Nephron (organoid): Measurements from ENCODE around the gene CEP290.

Source experiments
- H3K27ac Mint-ChIP-seq, 3 experiments: 2 replicates each; pipeline ENCODE4 v1.8.0; 2020; ENCODE audit warnings: mixed read lengths in 3 of 3, mild to moderate bottlenecking in 2 of 3, moderate library complexity in 1 of 3
- H3K27me3 Mint-ChIP-seq: 2 replicates; pipeline ENCODE4 v1.8.0; 2021; ENCODE audit warnings: low read depth, mild to moderate bottlenecking, moderate library complexity, mixed read lengths
- H3K36me3 Mint-ChIP-seq: 2 replicates; pipeline ENCODE4 v1.8.0; 2020; ENCODE audit warnings: low read depth, mixed read lengths
- H3K4me1 Mint-ChIP-seq: 2 replicates; pipeline ENCODE4 v1.8.0; 2020; ENCODE audit warnings: mixed read lengths
- H3K4me3 Mint-ChIP-seq, 3 experiments: 2 replicates each; pipeline ENCODE4 v1.8.0; 2020; ENCODE audit warnings: mild to moderate bottlenecking in 3 of 3, mixed read lengths in 3 of 3, moderate library complexity in 2 of 3
- H3K9me3 Mint-ChIP-seq: 2 replicates; pipeline ENCODE4 v1.8.0; 2020; ENCODE audit warnings: mixed read lengths
- TF ChIP-seq, protein P1 (sequence below), 3 experiments: fragments of 200-600 bp; sonication (generic); IDR thresholded peaks; one replicate each; pipeline ENCODE4 v1.5.0; 2021; ENCODE audit warnings: antibody characterized with exemption in 3 of 3; ENCODE audit not compliant: unreplicated experiment in 3 of 3

The CEP290 gene

DNA sequence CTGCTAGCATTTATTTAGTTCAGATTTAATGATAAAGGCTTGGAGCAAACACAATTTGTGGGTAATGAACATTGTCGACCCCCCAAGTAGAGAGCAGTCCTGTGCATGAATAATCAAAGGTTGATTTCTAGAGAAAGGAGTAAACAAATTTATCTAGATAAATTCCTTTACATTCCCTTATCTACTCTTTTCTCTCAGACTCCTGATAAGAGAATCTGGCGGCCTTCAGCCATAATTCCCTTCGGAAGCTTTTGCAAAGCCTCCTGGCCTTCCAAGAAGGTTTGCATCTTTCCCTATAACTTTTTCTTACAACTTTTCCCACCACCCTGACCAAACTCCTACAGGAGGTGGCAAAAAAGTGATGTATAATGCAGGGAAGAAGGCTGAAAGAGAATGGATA is 42.3 kb upstream of the CEP290 start:
- peaks cover 74% of the 10 kb centered on the region for H3K36me3 Mint-ChIP-seq
- H3K9me3 Mint-ChIP-seq = peaks cover 4% of the 10 kb centered on the region
- TF ChIP-seq, protein P1, sequence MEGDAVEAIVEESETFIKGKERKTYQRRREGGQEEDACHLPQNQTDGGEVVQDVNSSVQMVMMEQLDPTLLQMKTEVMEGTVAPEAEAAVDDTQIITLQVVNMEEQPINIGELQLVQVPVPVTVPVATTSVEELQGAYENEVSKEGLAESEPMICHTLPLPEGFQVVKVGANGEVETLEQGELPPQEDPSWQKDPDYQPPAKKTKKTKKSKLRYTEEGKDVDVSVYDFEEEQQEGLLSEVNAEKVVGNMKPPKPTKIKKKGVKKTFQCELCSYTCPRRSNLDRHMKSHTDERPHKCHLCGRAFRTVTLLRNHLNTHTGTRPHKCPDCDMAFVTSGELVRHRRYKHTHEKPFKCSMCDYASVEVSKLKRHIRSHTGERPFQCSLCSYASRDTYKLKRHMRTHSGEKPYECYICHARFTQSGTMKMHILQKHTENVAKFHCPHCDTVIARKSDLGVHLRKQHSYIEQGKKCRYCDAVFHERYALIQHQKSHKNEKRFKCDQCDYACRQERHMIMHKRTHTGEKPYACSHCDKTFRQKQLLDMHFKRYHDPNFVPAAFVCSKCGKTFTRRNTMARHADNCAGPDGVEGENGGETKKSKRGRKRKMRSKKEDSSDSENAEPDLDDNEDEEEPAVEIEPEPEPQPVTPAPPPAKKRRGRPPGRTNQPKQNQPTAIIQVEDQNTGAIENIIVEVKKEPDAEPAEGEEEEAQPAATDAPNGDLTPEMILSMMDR (IDR thresholded peaks at IDR 0.05; ENCODE audit: unreplicated experiment in 3 of 3) = no peak
- no peak overlapping the region for H3K4me3 Mint-ChIP-seq
- H3K27ac Mint-ChIP-seq = no peak overlapping the region
- no peaks in the 10 kb centered on the region for H3K27me3 Mint-ChIP-seq
- H3K4me1 Mint-ChIP-seq = no peaks in the 10 kb centered on the region

DNA sequence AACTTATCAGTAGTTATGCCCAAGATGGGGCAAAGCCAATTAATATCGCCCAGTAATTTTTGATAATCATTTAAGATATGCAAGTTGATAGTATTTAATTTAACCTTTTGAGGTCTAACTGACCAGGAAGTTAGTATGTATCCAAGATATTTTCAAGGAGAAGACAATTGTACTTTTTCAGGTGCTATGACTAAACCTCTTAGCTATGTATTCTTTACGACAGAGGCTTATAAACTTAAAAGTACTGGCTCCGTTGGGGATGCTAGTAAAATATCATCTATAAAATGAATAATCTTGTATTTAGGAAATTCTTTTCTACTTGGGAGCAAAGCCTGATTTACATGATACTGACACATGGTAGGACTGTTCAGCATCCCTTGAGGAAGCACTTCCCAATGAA is 40.5 kb upstream of the CEP290 start:
- Mint-ChIP-seq H3K9me3 (peaks cover 4% of the 10 kb centered on the region), H3K4me3 (no peak overlapping the region), H3K36me3 (peaks cover 89% of the 10 kb centered on the region), H3K4me1 (no peaks in the 10 kb centered on the region), H3K27ac (no peak overlapping the region), H3K27me3 (no peaks in the 10 kb centered on the region)
- TF ChIP-seq, protein P1 (IDR thresholded peaks at IDR 0.05; ENCODE audit: unreplicated experiment in 3 of 3) = no peak

DNA sequence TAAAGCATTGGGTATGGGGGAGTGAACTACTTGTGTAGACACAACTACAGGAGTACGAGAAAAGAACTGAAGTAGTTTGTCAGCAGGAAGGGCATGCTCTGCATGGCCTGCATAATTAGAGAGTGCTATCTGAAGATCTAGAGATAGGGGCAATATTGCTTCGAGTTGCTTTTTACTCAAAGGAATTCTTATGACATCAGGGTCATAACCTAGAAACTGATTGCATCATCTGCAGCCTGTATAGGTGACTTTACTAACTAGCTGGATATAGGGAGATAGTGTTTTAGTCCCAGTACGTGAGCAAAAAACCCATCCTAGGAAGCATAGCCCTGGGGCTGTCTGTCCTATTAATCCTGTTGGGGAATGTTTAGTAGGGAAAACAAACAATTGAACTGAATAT is 40.0 kb upstream of the CEP290 start:
- no peak overlapping the region for H3K27ac Mint-ChIP-seq
- TF ChIP-seq, protein P1 (IDR thresholded peaks at IDR 0.05; ENCODE audit: unreplicated experiment in 3 of 3) = no peak
- H3K9me3 Mint-ChIP-seq = peaks cover 4% of the 10 kb centered on the region
- H3K4me3 Mint-ChIP-seq = no peak overlapping the region
- H3K4me1 Mint-ChIP-seq = no peaks in the 10 kb centered on the region
- H3K27me3 Mint-ChIP-seq = no peaks in the 10 kb centered on the region
- H3K36me3 Mint-ChIP-seq = peaks cover 92% of the 10 kb centered on the region

DNA sequence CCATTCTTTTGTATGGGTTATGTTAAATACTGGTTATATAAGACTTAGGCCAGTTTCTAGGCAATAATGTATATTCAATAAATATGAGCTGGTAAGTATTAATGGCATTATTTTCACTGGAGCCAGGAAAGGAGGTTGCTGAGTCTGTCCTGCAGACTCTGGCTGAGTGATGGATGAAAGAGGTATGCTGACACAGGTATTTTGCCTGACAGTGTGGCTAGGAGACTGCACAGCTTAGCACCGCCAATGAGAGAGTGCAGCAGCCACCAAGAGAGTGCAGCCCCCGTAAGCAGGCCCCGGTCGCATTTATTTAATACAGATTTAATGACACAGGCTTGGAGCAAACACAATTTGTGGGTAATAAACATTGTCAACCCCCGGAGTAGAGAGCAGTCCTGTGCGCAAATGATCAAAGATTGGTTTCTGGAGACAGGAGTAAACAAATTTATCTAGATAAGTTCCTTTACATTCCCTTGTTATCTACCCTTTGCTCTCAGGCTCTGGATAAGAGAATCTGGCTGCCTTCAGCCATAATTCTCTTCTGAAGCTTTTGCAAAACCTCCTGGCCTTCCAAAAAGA is 37.6 kb upstream of the CEP290 start:
- Mint-ChIP-seq H3K27ac (no peak overlapping the region), H3K9me3 (no peaks in the 10 kb centered on the region), H3K27me3 (no peaks in the 10 kb centered on the region), H3K36me3 (peaks cover 81% of the 10 kb centered on the region), H3K4me3 (no peak overlapping the region), H3K4me1 (no peaks in the 10 kb centered on the region)
- TF ChIP-seq, protein P1 (IDR thresholded peaks at IDR 0.05; ENCODE audit: unreplicated experiment in 3 of 3) = no peak

DNA sequence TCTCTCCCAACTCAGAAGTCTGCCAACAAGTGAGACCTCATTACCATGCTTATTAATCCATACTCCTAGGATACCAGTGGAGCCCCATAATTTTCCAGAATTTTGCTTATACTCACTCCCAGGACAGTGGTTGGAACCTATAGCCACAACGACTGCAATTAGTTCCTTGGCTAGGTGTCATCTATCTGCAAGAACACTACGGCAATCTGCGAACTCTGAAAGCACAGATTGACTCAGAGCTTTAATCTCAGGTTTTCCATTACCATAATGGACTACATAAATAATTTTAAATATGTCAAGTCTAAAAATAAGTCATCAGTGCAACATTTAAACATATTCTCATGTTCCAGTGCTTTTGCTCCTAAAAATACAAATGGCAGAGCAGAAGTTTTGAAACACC is 33.7 kb upstream of the CEP290 start:
- Mint-ChIP-seq H3K27ac (no peak overlapping the region), H3K27me3 (no peaks in the 10 kb centered on the region), H3K36me3 (peaks cover 57% of the 10 kb centered on the region), H3K4me1 (no peaks in the 10 kb centered on the region), H3K9me3 (no peaks in the 10 kb centered on the region), H3K4me3 (no peak overlapping the region)
- TF ChIP-seq, protein P1 (IDR thresholded peaks at IDR 0.05; ENCODE audit: unreplicated experiment in 3 of 3) = no peak

DNA sequence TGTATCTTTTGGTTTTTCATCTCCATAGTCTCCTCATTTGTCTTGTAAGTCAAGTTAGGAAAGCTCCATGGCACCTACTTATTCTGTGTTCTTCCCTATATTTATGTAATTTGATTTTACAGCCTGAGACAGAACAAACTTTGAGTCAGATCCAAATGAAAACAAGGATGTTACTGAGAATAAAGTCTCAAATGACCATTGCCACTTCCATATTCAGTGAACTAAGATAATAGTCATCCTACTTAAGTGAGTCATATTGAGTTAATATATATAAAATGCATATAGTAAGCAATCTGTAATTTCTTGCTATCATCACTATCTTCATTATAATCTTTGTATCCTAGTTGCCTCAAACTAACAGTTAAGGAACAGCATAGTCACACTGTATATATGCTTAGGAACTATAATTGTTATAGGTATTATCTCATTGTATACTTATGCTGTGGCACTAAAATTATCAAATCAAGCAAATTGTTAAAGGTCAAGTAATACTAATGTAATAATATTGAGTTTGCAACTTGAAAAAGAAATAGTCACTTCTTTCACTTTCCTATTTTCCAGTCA is 31.0 kb upstream of the CEP290 start:
- no peak overlapping the region for H3K27ac Mint-ChIP-seq
- no peaks in the 10 kb centered on the region for H3K9me3 Mint-ChIP-seq
- H3K27me3 Mint-ChIP-seq = no peaks in the 10 kb centered on the region
- TF ChIP-seq, protein P1 (IDR thresholded peaks at IDR 0.05; ENCODE audit: unreplicated experiment in 3 of 3) = no peak
- H3K4me1 Mint-ChIP-seq = no peaks in the 10 kb centered on the region
- H3K4me3 Mint-ChIP-seq = no peak overlapping the region
- H3K36me3 Mint-ChIP-seq = peaks cover 49% of the 10 kb centered on the region
